Measurements from ENCODE around the gene PGBD5. TPM values are rescaled to one million over a fixed set of nuclear protein-coding genes. Genes with fewer than 3 reads are reported as not detected.

Gene PGBD5
- total and polyA plus RNA-seq, 9 of the 15 experiments (the other 6 are each of a cell fraction or from before 2014, with no cell fraction given): under 0.01 to 0.40 (median 0.10) TPM; not detected in 3

GRCh38 chr1:230306169-230306568 lies 120.0 kb downstream of the PGBD5 start (continued):
- TF ChIP-seq THRB (CRISPR knock-in tag; conservative IDR thresholded peaks at IDR 0.05) (no peak), FOXJ2 (tag; IDR thresholded peaks at IDR 0.05) (no peak), BCL6 (CRISPR knock-in tag; IDR thresholded peaks at IDR 0.05) (no peak), ELK3 (CRISPR knock-in tag; IDR thresholded peaks at IDR 0.05) (no peak), ZHX1 (conservative IDR thresholded peaks at IDR 0.05; ENCODE audit: low read length) (no peak), DMBX1 (CRISPR knock-in tag; IDR thresholded peaks at IDR 0.05; ENCODE audit: borderline replicate concordance) (no peak), SPI1 (IDR thresholded peaks at IDR 0.05; ENCODE audit: borderline replicate concordance, low read depth, low read length) (0 out of 2 replicates have a peak, but pooled peaks have one; percentile 15), PTBP1 (IDR thresholded peaks at IDR 0.05; ENCODE audit: low read depth, low read length) (no peak), NCOR1 (IDR thresholded peaks at IDR 0.05) (no peak), SRF (CRISPR knock-in tag; IDR thresholded peaks at IDR 0.05) (no peak), ZNF75A (CRISPR knock-in tag; IDR thresholded peaks at IDR 0.05) (no peak), ADNP (tag; IDR thresholded peaks at IDR 0.05) (no peak), HNRNPUL1 (IDR thresholded peaks at IDR 0.05; ENCODE audit: low read length) (no peak), ZBED1 (IDR thresholded peaks at IDR 0.05) (no peak), ESRRA (IDR thresholded peaks at IDR 0.05; ENCODE audit: borderline replicate concordance, low read depth) (peak; percentile 70), TCF7 (IDR thresholded peaks at IDR 0.05; ENCODE audit: borderline replicate concordance) (no peak), ZNF347 (CRISPR knock-in tag; IDR thresholded peaks at IDR 0.05; ENCODE audit: low read depth) (no peak), NCOA4 (IDR thresholded peaks at IDR 0.05; ENCODE audit: partially characterized antibody) (no peak)
- TF ChIP-seq, protein P1, sequence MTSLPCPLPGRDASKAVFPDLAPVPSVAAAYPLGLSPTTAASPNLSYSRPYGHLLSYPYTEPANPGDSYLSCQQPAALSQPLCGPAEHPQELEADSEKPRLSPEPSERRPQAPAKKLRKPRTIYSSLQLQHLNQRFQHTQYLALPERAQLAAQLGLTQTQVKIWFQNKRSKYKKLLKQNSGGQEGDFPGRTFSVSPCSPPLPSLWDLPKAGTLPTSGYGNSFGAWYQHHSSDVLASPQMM (CRISPR knock-in tag; IDR thresholded peaks at IDR 0.05): no peak
- TF ChIP-seq, protein P2, sequence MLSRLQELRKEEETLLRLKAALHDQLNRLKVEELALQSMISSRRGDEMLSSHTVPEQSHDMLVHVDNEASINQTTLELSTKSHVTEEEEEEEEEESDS (CRISPR knock-in tag; IDR thresholded peaks at IDR 0.05): no peak
- TF ChIP-seq, protein P3, sequence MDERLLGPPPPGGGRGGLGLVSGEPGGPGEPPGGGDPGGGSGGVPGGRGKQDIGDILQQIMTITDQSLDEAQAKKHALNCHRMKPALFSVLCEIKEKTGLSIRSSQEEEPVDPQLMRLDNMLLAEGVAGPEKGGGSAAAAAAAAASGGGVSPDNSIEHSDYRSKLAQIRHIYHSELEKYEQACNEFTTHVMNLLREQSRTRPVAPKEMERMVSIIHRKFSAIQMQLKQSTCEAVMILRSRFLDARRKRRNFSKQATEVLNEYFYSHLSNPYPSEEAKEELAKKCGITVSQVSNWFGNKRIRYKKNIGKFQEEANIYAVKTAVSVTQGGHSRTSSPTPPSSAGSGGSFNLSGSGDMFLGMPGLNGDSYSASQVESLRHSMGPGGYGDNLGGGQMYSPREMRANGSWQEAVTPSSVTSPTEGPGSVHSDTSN (CRISPR knock-in tag; IDR thresholded peaks at IDR 0.05; ENCODE audit: low read depth): no peak
- TF ChIP-seq, protein P3 (tag; conservative IDR thresholded peaks at IDR 0.05; ENCODE audit: low read depth): no peak

Data from K562 (cell line).